Measurements from ENCODE around the gene NTHL1. TPM values are rescaled to one million over a fixed set of nuclear protein-coding genes. Genes with fewer than 3 reads are reported as not detected.
A peak's percentile ranks its signal among the peaks of the same experiment; 100 is the strongest.

NTHL1 gene
- polyA plus RNA-seq, 3 donors: 9.2 to 22.4 (median 9.6) TPM

DNA sequence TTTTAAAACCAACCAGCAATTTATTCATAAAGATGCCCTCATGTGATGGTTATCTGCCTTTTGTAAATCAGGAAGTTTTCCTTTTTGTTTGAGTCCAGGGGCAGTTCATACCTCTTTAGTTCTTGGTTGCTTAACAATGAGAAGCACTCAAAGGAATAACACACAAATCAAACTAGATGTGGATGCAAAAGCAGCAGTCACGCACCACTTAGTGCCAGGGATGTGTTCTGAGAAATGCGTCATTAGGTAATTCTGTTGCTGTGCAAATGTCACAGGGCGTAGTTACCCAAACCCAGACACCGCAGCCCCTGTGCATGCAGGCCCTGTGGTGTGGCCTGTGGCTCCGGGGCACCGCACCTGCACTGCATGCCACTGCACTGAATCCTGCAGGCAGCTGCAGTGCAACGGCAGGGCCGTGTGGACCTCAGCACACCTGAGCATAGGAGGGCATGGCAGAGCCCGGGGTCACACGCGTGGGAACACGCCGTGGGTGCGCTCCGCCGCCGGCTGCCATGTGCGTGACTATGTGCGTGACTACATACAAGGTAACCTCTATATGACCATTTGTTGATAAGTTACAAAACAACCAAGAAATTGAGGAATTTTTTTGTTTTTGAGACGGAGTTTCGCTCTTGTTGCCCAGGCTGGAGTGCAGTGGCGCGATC is 48.4 kb upstream of the NTHL1 start:
- no peak overlapping the region for H3K9ac ChIP-seq (ENCODE audit: insufficient read depth, low read length, poor library complexity, severe bottlenecking)
- WGBS (ENCODE audit: insufficient coverage): over 99% methylated on average over 10 of the region's 23 CpGs
- Mint-ChIP-seq H3K27ac (peak overlapping the region in 1 of 7 donors; percentile 31), H3K36me3 (peaks cover 13 to 56% of the 10 kb centered on the region in 2 donors), H3K27me3 (ENCODE audit: low read depth in 3 of 3) (no peaks in the 10 kb centered on the region), H3K4me1 (no peaks in the 10 kb centered on the region), H3K4me3 (no peak overlapping the region), H3K9me3 (no peaks in the 10 kb centered on the region)
- no peaks in the 10 kb centered on the region for H3K9me3 ChIP-seq (replicated peaks in 1 of 2; ENCODE audit: control insufficient read depth in 1 of 2, insufficient read depth in 1 of 2, low read length in 2 of 2)
- H3K4me3 ChIP-seq (replicated peaks in 1 of 3; ENCODE audit: low read depth in 2 of 3, low read length in 3 of 3): no peak overlapping the region
- no peaks in the 10 kb centered on the region for H3K27me3 ChIP-seq (ENCODE audit: control insufficient read depth in 2 of 2, insufficient read depth in 2 of 2, low read length in 2 of 2)
- intact Hi-C loops (cut with micrococcal nuclease): no loop called here
- TF ChIP-seq, protein P1, sequence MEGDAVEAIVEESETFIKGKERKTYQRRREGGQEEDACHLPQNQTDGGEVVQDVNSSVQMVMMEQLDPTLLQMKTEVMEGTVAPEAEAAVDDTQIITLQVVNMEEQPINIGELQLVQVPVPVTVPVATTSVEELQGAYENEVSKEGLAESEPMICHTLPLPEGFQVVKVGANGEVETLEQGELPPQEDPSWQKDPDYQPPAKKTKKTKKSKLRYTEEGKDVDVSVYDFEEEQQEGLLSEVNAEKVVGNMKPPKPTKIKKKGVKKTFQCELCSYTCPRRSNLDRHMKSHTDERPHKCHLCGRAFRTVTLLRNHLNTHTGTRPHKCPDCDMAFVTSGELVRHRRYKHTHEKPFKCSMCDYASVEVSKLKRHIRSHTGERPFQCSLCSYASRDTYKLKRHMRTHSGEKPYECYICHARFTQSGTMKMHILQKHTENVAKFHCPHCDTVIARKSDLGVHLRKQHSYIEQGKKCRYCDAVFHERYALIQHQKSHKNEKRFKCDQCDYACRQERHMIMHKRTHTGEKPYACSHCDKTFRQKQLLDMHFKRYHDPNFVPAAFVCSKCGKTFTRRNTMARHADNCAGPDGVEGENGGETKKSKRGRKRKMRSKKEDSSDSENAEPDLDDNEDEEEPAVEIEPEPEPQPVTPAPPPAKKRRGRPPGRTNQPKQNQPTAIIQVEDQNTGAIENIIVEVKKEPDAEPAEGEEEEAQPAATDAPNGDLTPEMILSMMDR (IDR thresholded peaks at IDR 0.05): no peak
- H3K27ac ChIP-seq (ENCODE audit: low read depth in 1 of 2, low read length in 2 of 2): no peak overlapping the region
- no peaks in the 10 kb centered on the region for H3K79me2 ChIP-seq (ENCODE audit: insufficient read depth, low read length)
- no peak overlapping the region for H2AFZ ChIP-seq (ENCODE audit: insufficient read depth, low read depth, low read length, poor library complexity, severe bottlenecking)
- H3K4me1 ChIP-seq (ENCODE audit: control insufficient read depth in 1 of 2, insufficient read depth in 2 of 2, low read length in 2 of 2): no peaks in the 10 kb centered on the region
- peaks cover 23 to 34% of the 10 kb centered on the region in 2 donors for H3K36me3 ChIP-seq (replicated peaks in 1 of 2; ENCODE audit: control insufficient read depth in 1 of 2, insufficient read depth in 2 of 2, low read length in 2 of 2)
- H3K4me2 ChIP-seq (replicated peaks; ENCODE audit: extremely low read depth, low read length, poor library complexity, severe bottlenecking): no peak overlapping the region
- DNase-seq: no peak
- H4K20me1 ChIP-seq (ENCODE audit: insufficient read depth, low read length): no peaks in the 10 kb centered on the region

DNA sequence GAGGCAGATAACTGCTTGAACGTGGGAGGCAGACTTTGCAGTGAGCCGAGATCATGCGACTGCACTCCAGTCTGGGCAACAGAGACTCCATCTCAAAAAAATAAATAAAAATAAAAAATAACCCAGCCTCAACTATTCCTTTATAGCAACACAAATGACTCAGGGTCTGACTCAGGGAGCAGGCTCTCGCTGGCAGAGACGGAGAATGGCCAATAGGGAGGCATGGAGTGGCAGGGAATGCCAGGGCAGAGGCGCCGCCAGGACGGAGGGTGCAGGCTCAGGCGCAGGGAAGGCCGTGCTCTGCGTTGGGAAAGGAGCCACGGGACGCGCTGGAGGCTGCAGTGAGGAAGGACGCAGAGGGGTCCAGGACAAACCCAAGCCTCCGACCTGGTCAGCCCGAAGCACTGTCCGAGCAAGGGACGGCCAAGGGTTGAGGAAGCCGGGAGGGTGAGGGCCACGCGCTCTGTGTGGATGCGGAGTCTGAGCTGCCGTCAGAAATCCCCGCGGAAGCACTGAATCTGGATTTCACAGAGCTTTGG is 47.8 kb upstream of the NTHL1 start:
- no peak for DNase-seq
- Histone ChIP-seq H2AFZ (ENCODE audit: insufficient read depth, low read depth, low read length, poor library complexity, severe bottlenecking) (no peak overlapping the region), H3K79me2 (ENCODE audit: insufficient read depth, low read length) (no peaks in the 10 kb centered on the region), H3K4me2 (replicated peaks; ENCODE audit: extremely low read depth, low read length, poor library complexity, severe bottlenecking) (no peak overlapping the region), H3K4me1 (ENCODE audit: control insufficient read depth in 1 of 2, insufficient read depth in 2 of 2, low read length in 2 of 2) (no peaks in the 10 kb centered on the region), H3K9me3 (replicated peaks in 1 of 2; ENCODE audit: control insufficient read depth in 1 of 2, insufficient read depth in 1 of 2, low read length in 2 of 2) (no peaks in the 10 kb centered on the region), H3K9ac (ENCODE audit: insufficient read depth, low read length, poor library complexity, severe bottlenecking) (no peak overlapping the region), H3K27ac (ENCODE audit: low read depth in 1 of 2, low read length in 2 of 2) (no peak overlapping the region), H3K4me3 (replicated peaks in 1 of 3; ENCODE audit: low read depth in 2 of 3, low read length in 3 of 3) (no peak overlapping the region), H3K27me3 (ENCODE audit: control insufficient read depth in 2 of 2, insufficient read depth in 2 of 2, low read length in 2 of 2) (no peaks in the 10 kb centered on the region), H3K36me3 (replicated peaks in 1 of 2; ENCODE audit: control insufficient read depth in 1 of 2, insufficient read depth in 2 of 2, low read length in 2 of 2) (peaks cover 23 to 34% of the 10 kb centered on the region in 2 donors), H4K20me1 (ENCODE audit: insufficient read depth, low read length) (no peaks in the 10 kb centered on the region)
- no peak overlapping the region for H3K4me3 Mint-ChIP-seq
- H3K9me3 Mint-ChIP-seq: peaks cover 0 to 2% (median 0%) of the 10 kb centered on the region in 7 donors
- no peaks in the 10 kb centered on the region for H3K4me1 Mint-ChIP-seq
- TF ChIP-seq, protein P1 (IDR thresholded peaks at IDR 0.05): no peak
- peaks cover 13 to 52% of the 10 kb centered on the region in 2 donors for H3K36me3 Mint-ChIP-seq
- no peak overlapping the region for H3K27ac Mint-ChIP-seq
- no peaks in the 10 kb centered on the region for H3K27me3 Mint-ChIP-seq (ENCODE audit: low read depth in 3 of 3)
- intact Hi-C loops (cut with micrococcal nuclease): no loop called here
- 99% methylated on average over 22 of the region's 26 CpGs for WGBS (ENCODE audit: insufficient coverage)
